ENCODE measurements around the gene CTSC. TPM values are rescaled to one million over a fixed set of nuclear protein-coding genes. Genes with fewer than 3 reads are reported as not detected.
"Not testable (repeated sequence)": the region's sequence is repeated elsewhere in the genome, so short reads cannot be mapped to it uniquely, and the experiment has no call there.

CTSC gene
- total RNA-seq, 1 donor from 2014 or later, result 99.6 TPM

GRCh38 chr11:88246696-88247095 lies 90.8 kb downstream of the CTSC start:
- Mint-ChIP-seq H3K27me3 (ENCODE audit: insufficient read depth) (peaks cover 2% of the 10 kb centered on the region), H3K4me1 (ENCODE audit: low read depth) (no peaks in the 10 kb centered on the region), H3K27ac (no peak overlapping the region), H3K36me3 (ENCODE audit: low read depth) (no peaks in the 10 kb centered on the region), H3K4me3 (no peak overlapping the region), H3K9me3 (peaks cover 4% of the 10 kb centered on the region)
- intact Hi-C loops (cut with micrococcal nuclease), result no loop called here
- no peak for DNase-seq (ENCODE audit: low spot score)

- DNase-seq (ENCODE audit: low spot score); intact Hi-C loops (cut with micrococcal nuclease); H3K27me3 Mint-ChIP-seq (ENCODE audit: insufficient read depth); H3K4me3 Mint-ChIP-seq; H3K36me3 Mint-ChIP-seq (ENCODE audit: low read depth); H3K9me3 Mint-ChIP-seq; H3K4me1 Mint-ChIP-seq (ENCODE audit: low read depth); H3K27ac Mint-ChIP-seq: not testable (repeated sequence)
Measured at GRCh38 chr11:88245576-88245975, 92.0 kb downstream of the CTSC start.

Other genes starting within 250 kb of the CTSC start
- gene RAB38, start 162.3 kb downstream of the CTSC start, total RNA-seq, result 2.0 and 2.8 TPM in 2 replicates